ENCODE data around the gene ITIH4. TPM values are rescaled to one million over a fixed set of nuclear protein-coding genes. Genes with fewer than 3 reads are reported as not detected.

ITIH4 gene
- total RNA-seq, 4 donors from 2014 or later, result 3.9 to 8.6 (median 7.5) TPM

DNA sequence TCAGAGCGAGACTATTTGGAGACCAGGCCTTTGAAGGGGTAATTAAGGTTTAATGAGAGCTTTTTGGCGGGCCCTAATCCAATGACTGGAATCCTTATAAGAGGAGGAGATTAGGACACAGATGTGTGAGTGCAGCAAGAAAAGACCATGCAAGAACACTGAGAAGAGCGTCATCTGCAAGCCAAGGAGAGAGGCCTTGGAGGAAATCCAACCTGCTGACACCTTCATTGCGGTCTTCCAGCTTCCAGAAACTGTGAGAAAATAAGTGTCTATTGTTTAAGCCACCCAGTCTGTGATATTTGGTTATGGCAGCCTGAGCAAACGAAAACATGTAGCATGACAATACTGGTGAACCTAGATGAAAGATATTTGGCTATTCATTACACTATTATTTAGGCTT lies 27.4 kb upstream of the ITIH4 start:
- Histone ChIP-seq H3K27me3 (no peaks in the 10 kb centered on the region), H3K36me3 (peaks cover 0 to 7% of the 10 kb centered on the region in 2 donors), H3K4me3 (replicated peaks in 1 of 3) (no peak overlapping the region), H3K9me3 (no peaks in the 10 kb centered on the region), H3K27ac (no peak overlapping the region), H3K4me1 (no peaks in the 10 kb centered on the region)
- no peak for DNase-seq
- no peak for TF ChIP-seq POLR2A (IDR thresholded peaks at IDR 0.05)
- TF ChIP-seq, protein P1, sequence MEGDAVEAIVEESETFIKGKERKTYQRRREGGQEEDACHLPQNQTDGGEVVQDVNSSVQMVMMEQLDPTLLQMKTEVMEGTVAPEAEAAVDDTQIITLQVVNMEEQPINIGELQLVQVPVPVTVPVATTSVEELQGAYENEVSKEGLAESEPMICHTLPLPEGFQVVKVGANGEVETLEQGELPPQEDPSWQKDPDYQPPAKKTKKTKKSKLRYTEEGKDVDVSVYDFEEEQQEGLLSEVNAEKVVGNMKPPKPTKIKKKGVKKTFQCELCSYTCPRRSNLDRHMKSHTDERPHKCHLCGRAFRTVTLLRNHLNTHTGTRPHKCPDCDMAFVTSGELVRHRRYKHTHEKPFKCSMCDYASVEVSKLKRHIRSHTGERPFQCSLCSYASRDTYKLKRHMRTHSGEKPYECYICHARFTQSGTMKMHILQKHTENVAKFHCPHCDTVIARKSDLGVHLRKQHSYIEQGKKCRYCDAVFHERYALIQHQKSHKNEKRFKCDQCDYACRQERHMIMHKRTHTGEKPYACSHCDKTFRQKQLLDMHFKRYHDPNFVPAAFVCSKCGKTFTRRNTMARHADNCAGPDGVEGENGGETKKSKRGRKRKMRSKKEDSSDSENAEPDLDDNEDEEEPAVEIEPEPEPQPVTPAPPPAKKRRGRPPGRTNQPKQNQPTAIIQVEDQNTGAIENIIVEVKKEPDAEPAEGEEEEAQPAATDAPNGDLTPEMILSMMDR (IDR thresholded peaks at IDR 0.05), result no peak
- intact Hi-C loops (cut with DNase I), result no loop called here
- 85 to 89% methylated on average over 5 of the region's 5 CpGs for WGBS, 2 donors

DNA sequence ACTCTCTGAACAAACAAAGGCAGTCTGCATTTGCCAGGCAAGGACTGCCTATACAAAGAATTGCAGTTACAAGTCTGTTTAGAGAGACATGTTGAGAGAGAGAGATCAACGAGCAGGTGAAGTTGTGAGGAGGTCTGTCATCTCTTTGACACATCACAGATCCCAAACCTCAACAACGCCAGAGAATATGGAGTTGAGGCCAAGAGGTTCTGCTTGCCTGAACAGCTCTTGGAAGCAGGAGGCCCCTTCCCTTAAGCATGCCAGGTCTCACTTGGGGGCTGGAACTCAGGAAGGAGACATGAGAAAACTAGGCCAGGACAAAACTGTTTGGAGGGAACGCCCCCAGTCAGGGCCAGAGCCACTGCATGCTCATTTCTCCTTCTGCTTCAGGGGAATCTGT lies 26.7 kb upstream of the ITIH4 start:
- DNase-seq, result no peak
- Histone ChIP-seq H3K27ac (no peak overlapping the region), H3K36me3 (peaks cover 2 to 7% of the 10 kb centered on the region in 2 donors), H3K27me3 (no peaks in the 10 kb centered on the region), H3K4me1 (no peaks in the 10 kb centered on the region), H3K9me3 (no peaks in the 10 kb centered on the region), H3K4me3 (replicated peaks in 1 of 3) (no peak overlapping the region)
- intact Hi-C loops (cut with DNase I), result no loop called here
- TF ChIP-seq, protein P1 (IDR thresholded peaks at IDR 0.05), result no peak
- no peak for TF ChIP-seq POLR2A (IDR thresholded peaks at IDR 0.05)
- WGBS, 2 donors, result 46 to 48% methylated on average over 3 of the region's 3 CpGs

DNA sequence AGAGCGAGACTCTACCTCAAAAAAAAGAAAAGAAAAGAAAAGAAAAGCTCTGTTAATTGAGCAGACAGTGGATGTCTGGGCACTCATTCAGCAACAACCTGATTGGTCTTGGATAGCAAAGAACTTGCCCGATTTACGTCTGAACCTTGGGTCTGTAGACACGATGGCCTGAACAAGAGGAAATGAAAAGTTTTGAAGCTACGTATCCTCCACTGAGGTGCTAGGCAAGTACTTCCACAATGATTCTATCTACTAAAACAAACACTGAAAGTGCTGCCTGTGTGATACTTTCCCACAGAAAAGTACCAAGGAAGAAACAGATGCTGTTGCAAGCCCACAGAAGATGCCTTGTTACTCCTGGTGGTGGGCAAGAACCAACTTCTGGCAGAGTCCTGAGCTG lies 26.2 kb upstream of the ITIH4 start:
- no peak overlapping the region for H3K4me3 ChIP-seq (replicated peaks in 1 of 3)
- no peaks in the 10 kb centered on the region for H3K4me1 ChIP-seq
- H3K9me3 ChIP-seq, result no peaks in the 10 kb centered on the region
- H3K36me3 ChIP-seq, result peaks cover 7% of the 10 kb centered on the region in 2 donors
- intact Hi-C loops (cut with DNase I), result no loop called here
- H3K27me3 ChIP-seq, result no peaks in the 10 kb centered on the region
- TF ChIP-seq POLR2A (IDR thresholded peaks at IDR 0.05), result no peak
- TF ChIP-seq, protein P1 (IDR thresholded peaks at IDR 0.05), result no peak
- no peak for DNase-seq
- WGBS, 2 donors, result 91 to 93% methylated on average over 5 of the region's 5 CpGs
- H3K27ac ChIP-seq, result no peak overlapping the region

DNA sequence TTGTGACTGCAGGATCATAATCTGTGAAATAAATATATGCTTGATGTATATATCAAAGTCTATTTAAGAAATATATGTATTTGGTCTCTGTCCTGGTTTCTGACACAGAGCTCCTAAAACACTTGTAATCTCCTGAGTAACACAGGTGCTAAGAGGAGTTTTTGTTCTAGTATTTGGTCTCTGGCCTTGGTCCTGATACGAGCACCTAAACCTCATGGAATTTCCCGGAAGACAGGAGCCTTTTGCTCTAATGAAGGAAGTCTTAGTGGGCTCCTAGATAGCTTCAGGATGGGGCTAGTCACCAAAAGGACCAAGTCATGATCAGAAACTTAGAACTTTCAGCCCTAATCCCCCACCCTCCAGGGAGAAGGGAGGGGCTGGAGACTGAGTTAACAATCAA lies 23.5 kb upstream of the ITIH4 start:
- no peaks in the 10 kb centered on the region for H3K4me1 ChIP-seq
- H3K36me3 ChIP-seq, result peaks cover 7 to 17% of the 10 kb centered on the region in 2 donors
- DNase-seq, result no peak
- H3K27me3 ChIP-seq, result no peaks in the 10 kb centered on the region
- H3K9me3 ChIP-seq, result no peaks in the 10 kb centered on the region
- no peak overlapping the region for H3K4me3 ChIP-seq (replicated peaks in 1 of 3)
- no peak overlapping the region for H3K27ac ChIP-seq
- 94 to 97% methylated on average over 2 of the region's 2 CpGs for WGBS, 2 donors
- intact Hi-C loops (cut with DNase I), result no loop called here
- TF ChIP-seq, protein P1 (IDR thresholded peaks at IDR 0.05), result no peak
- TF ChIP-seq POLR2A (IDR thresholded peaks at IDR 0.05), result no peak

DNA sequence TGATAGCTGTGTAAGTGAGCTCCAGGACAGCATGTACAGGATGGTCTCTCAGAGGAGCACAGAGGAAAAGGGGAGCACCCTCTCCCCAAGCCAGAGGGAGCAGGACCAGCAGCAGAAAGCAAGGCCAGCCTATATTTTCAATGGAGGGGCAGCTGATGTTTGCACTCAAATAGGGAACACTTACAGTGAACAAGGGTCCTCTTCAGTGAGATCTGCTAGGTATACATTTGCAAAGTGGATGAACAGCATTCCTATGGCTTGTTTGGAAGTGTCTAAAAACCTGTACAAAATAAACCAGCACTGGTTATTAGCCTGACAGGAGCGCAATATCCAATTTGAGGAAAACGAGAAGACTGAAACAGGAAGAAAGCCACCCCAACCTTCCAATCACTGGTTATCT lies 21.9 kb upstream of the ITIH4 start:
- no peaks in the 10 kb centered on the region for H3K4me1 ChIP-seq

More for the DNA sequence above, 21.9 kb upstream of the ITIH4 start:
- H3K27ac ChIP-seq, result no peak overlapping the region
- H3K36me3 ChIP-seq, result peaks cover 7 to 28% of the 10 kb centered on the region in 2 donors
- H3K4me3 ChIP-seq (replicated peaks in 1 of 3), result no peak overlapping the region
- no peak for TF ChIP-seq POLR2A (IDR thresholded peaks at IDR 0.05)
- TF ChIP-seq, protein P1 (IDR thresholded peaks at IDR 0.05), result no peak
- no peaks in the 10 kb centered on the region for H3K27me3 ChIP-seq
- intact Hi-C loops (cut with DNase I), result no loop called here
- no peaks in the 10 kb centered on the region for H3K9me3 ChIP-seq
- DNase-seq, result no peak
- WGBS, 2 donors, result 65 to 89% methylated on average over 2 of the region's 2 CpGs

Data from thyroid gland (tissue), 4 donors.